Caco-2 (cell line): ENCODE data around the gene ATP13A1. TPM values are rescaled to one million over a fixed set of nuclear protein-coding genes. Genes with fewer than 3 reads are reported as not detected.
A peak's percentile ranks its signal among the peaks of the same experiment; 100 is the strongest.

Experiments
- Bru-seq: library from RNA; stranded (reverse); fragments of 400-500 nt; gene quantifications from one replicate; lab custom pipeline; 2021; lab: Mats Ljungman, UMichigan
- BruChase-seq, 2 experiments: library from RNA; stranded (reverse); fragments of 400-500 nt; gene quantifications; one replicate each; lab custom pipeline; 2021; lab: Mats Ljungman, UMichigan
- BruUV-seq: library from RNA; stranded (reverse); fragments of 400-500 nt; replicated peaks from 2 replicates; lab custom pipeline; 2021; lab: Mats Ljungman, UMichigan
- CTCF ChIA-PET: fragments of 300-600 bp; sonication (Branson Sonifier 250); formaldehyde crosslinking; loops from one replicate; lab custom pipeline; 2022; ENCODE audit warnings: antibody characterized with exemption; lab: Charles Lee
- POLR2A ChIA-PET: fragments of 300-600 bp; sonication (Branson Sonifier 250); formaldehyde crosslinking; loops from one replicate; lab custom pipeline; 2022; ENCODE audit warnings: antibody characterized with exemption; lab: Charles Lee
- DNase-seq, 2 experiments: peaks; one replicate each; pipeline versions ENCODE4 v3.0.0 to v3.0.0-alpha.2; 2020 to 2022
- H3K27me3 ChIP-seq: replicated peaks from 2 replicates; pipeline ENCODE4 v1.6.0; 2011; ENCODE audit warnings: low read length; ENCODE audit not compliant: control insufficient read depth, insufficient read depth
- H3K36me3 ChIP-seq: 2 replicates; pipeline ENCODE4 v1.5.1; 2011; ENCODE audit warnings: low read length; ENCODE audit not compliant: control insufficient read depth, insufficient read depth
- H3K4me1 ChIP-seq: fragments of 250-450 bp; sonication (Bioruptor Pico); 2 replicates; pipeline ENCODE4 v1.5.1; 2020; ENCODE audit warnings: mild to moderate bottlenecking
- H3K4me3 ChIP-seq: 2 replicates; pipeline ENCODE4 v1.5.1; 2011; ENCODE audit warnings: low read depth, mild to moderate bottlenecking, control low read depth, low read length
- H3K9me3 ChIP-seq: fragments of 250-450 bp; sonication (Bioruptor Pico); 2 replicates; pipeline ENCODE4 v1.5.1; 2020; ENCODE audit warnings: mild to moderate bottlenecking, moderate library complexity
- H3K27ac Mint-ChIP-seq: one replicate; pipeline ENCODE4 v1.8.0; 2022; ENCODE audit warnings: mixed read lengths; ENCODE audit not compliant: unreplicated experiment
- H3K27me3 Mint-ChIP-seq: one replicate; pipeline ENCODE4 v1.8.0; 2022; ENCODE audit warnings: mixed read lengths; ENCODE audit not compliant: insufficient read depth, unreplicated experiment
- H3K36me3 Mint-ChIP-seq: one replicate; pipeline ENCODE4 v1.8.0; 2022; ENCODE audit warnings: mild to moderate bottlenecking, mixed read lengths; ENCODE audit not compliant: insufficient read depth, unreplicated experiment
- H3K4me1 Mint-ChIP-seq: one replicate; pipeline ENCODE4 v1.8.0; 2022; ENCODE audit warnings: low read depth, mixed read lengths; ENCODE audit not compliant: unreplicated experiment
- H3K4me3 Mint-ChIP-seq: one replicate; pipeline ENCODE4 v1.8.0; 2022; ENCODE audit warnings: mild to moderate bottlenecking, moderate library complexity, mixed read lengths; ENCODE audit not compliant: unreplicated experiment
- H3K9me3 Mint-ChIP-seq: one replicate; pipeline ENCODE4 v1.8.0; 2022; ENCODE audit warnings: mixed read lengths; ENCODE audit not compliant: unreplicated experiment
- intact Hi-C: fragments of 100-400 bp; cut with micrococcal nuclease; formaldehyde crosslinking; loops from one replicate; pipeline ENCODE4 v1.10.0; 2022; ENCODE audit not compliant: unreplicated experiment
- long read RNA-seq: library from polyadenylated mRNA; stranded (forward); transcript quantifications from one replicate; pipeline ENCODE4 v2.0.0, GENCODE V29; 2022
- total RNA-seq: library from RNA; stranded (reverse); gene quantifications from 2 replicates; pipeline ENCODE4 v1.2.3, GENCODE V29; 2022
- TF ChIP-seq, protein P1 (sequence below), 2 experiments: fragments of 200-600 bp in 1 of 2; IDR thresholded peaks; 1 replicate in 1 of 2; 2 replicates in 1 of 2; pipeline versions ENCODE4 v1.5.1 to v1.8.0; 2011 to 2022; ENCODE audit warnings: antibody characterized with exemption in 1 of 2, control low read depth in 1 of 2, inconsistent platforms in 1 of 2, low read depth in 1 of 2, low read length in 1 of 2, mild to moderate bottlenecking in 1 of 2, moderate library complexity in 1 of 2; ENCODE audit not compliant: insufficient read depth in 1 of 2, severe bottlenecking in 1 of 2, unreplicated experiment in 1 of 2

ATP13A1 gene
- 83.0 and 93.1 TPM in 2 replicates for total RNA-seq
- percentile 68 among the genes with signal in this experiment for Bru-seq, nascent RNA
- percentile 70 among the genes with signal in this experiment for BruChase-seq, experiment 1, labeled RNA remaining after a 2-hour chase
- BruChase-seq, experiment 2, labeled RNA remaining after a 6-hour chase: percentile 81 among the genes with signal in this experiment
- long read RNA-seq, transcript ATP13A1-202 (26 exons, 3,861 nt): major isoform, 151 of 251 reads
- long read RNA-seq, partial matches to known transcripts: 34 of 251 reads
- long read RNA-seq, other reads (novel, unspliced or antisense): 66 of 251 reads

DNA sequence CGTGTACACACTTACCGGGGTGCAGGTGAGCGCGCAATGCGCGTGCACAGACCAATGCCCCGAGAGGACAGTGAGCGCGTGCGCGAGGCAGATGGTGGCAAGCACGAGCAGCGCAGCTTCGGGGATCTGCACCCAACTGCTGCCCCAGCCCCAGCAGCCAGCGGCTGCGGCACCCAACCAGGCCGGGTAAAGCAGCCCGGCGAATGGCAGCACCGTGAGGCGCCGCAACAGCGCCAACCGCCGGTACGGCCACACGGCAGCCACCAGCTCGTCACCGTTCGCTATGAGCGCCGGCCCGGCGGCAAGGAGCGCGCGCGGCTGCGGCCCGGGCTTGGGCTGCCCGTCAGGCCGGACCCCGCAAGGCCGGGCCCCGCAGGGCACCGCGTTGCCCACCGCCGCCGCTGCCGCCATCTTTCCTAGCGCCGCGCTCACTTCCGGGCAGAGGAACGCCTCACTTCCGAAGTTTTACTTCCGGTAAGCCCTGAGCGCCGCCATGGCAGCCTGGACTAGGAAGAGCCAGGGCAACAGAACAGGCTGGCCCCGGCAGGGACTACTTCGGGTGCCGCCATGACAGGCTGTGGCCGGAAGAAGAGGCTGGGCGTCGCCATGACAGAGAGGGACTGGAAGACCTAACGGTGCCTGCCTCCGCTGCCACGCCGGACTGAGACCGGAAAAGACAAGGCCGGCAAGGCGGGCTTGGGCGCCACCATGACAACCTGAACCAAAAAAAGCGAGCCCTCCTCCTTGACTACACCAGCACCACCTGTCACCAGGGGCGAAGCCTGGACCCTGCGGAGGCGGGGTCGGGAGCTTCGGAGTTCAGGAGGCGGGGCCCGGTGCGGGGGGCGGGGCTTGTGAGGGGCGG, at the start of gene ATP13A1:
TSS of gene ATP13A1 (minus strand) at position 421 of the 865 bp plus-strand sequence. CDS start at position 411, 10 bp downstream.
- BruUV-seq: no TSS peak
- no peaks in the 10 kb centered on the region for H3K4me1 Mint-ChIP-seq
- peak; percentile 93 to 97 for DNase-seq
- Histone ChIP-seq H3K36me3 (no peaks in the 10 kb centered on the region; the same call in 1 of the 2 replicates), H3K27me3 (no peaks in the 10 kb centered on the region), H3K9me3 (no peaks in the 10 kb centered on the region), H3K4me1 (no peaks in the 10 kb centered on the region; the same call in 1 of the 2 replicates), H3K4me3 (peak within 1 kb of the TSS; percentile 99)
- intact Hi-C loops: loop anchor here (1.0 to 10.0 kb wide), 4 partner anchors 37 to 201 kb away; partner anchors contain the start of genes ZNF14 and ZNF253
- H3K4me3 Mint-ChIP-seq: peak within 1 kb of the TSS; percentile 82
- peak within 1 kb of the TSS; percentile 93 for H3K27ac Mint-ChIP-seq
- POLR2A ChIA-PET: interaction anchor here (0.5 to 1.0 kb wide), 8 partner anchors 60 to 207 kb away, joined by 3 to 10 read pairs (median 5); partner anchors contain the start of genes ZNF14 and ZNF253
- H3K9me3 Mint-ChIP-seq: no peaks in the 10 kb centered on the region
- TF ChIP-seq, protein P1, sequence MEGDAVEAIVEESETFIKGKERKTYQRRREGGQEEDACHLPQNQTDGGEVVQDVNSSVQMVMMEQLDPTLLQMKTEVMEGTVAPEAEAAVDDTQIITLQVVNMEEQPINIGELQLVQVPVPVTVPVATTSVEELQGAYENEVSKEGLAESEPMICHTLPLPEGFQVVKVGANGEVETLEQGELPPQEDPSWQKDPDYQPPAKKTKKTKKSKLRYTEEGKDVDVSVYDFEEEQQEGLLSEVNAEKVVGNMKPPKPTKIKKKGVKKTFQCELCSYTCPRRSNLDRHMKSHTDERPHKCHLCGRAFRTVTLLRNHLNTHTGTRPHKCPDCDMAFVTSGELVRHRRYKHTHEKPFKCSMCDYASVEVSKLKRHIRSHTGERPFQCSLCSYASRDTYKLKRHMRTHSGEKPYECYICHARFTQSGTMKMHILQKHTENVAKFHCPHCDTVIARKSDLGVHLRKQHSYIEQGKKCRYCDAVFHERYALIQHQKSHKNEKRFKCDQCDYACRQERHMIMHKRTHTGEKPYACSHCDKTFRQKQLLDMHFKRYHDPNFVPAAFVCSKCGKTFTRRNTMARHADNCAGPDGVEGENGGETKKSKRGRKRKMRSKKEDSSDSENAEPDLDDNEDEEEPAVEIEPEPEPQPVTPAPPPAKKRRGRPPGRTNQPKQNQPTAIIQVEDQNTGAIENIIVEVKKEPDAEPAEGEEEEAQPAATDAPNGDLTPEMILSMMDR (IDR thresholded peaks at IDR 0.05; ENCODE audit: insufficient read depth in 1 of 2, low read depth in 1 of 2, low read length in 1 of 2, severe bottlenecking in 1 of 2, unreplicated experiment in 1 of 2): no peak
- CTCF ChIA-PET: interaction anchor here (0.6 to 0.7 kb wide), 2 partner anchors 112 to 225 kb away, joined by 3 read pairs; no protein-coding TSS in a partner anchor
- H3K27me3 Mint-ChIP-seq: no peaks in the 10 kb centered on the region
- peaks cover 20% of the 10 kb centered on the region for H3K36me3 Mint-ChIP-seq

- no peak for DNase-seq
- Mint-ChIP-seq H3K27ac (no peak overlapping the region), H3K27me3 (no peaks in the 10 kb centered on the region), H3K4me1 (no peaks in the 10 kb centered on the region), H3K36me3 (peaks cover 70% of the 10 kb centered on the region), H3K9me3 (peaks cover 36% of the 10 kb centered on the region), H3K4me3 (no peak overlapping the region)
- H3K27me3 ChIP-seq: no peaks in the 10 kb centered on the region
- BruUV-seq: no TSS peak
- H3K9me3 ChIP-seq: peaks cover 51% of the 10 kb centered on the region
- intact Hi-C loops: no loop called here
- peaks cover 11% of the 10 kb centered on the region for H3K36me3 ChIP-seq
- H3K4me3 ChIP-seq: no peak overlapping the region
- ChIA-PET POLR2A (no interaction called here), CTCF (no interaction called here)
- no peaks in the 10 kb centered on the region for H3K4me1 ChIP-seq
- TF ChIP-seq, protein P1 (IDR thresholded peaks at IDR 0.05; ENCODE audit: insufficient read depth in 1 of 2, low read depth in 1 of 2, low read length in 1 of 2, severe bottlenecking in 1 of 2, unreplicated experiment in 1 of 2): no peak
Observed at GRCh38 chr19:19711934-19712828, 48.7 kb upstream of the ATP13A1 start.
